Heart left ventricle (tissue), 13 donors: Measurements from ENCODE around the gene MKRN2.

ENCODE experiments used
- CTCF ChIP-seq, 12 donors: fragments of 200-600 bp; sonication (generic) in 4 of 12; IDR thresholded peaks; one replicate each; pipeline versions ENCODE4 v1.5.0 to v1.8.0; 2018 to 2022; ENCODE audit warnings: antibody characterized with exemption in 12 of 12, mild to moderate bottlenecking in 5 of 12
- POLR2A ChIP-seq, 2 donors: fragments of 450-650 bp; IDR thresholded peaks; one replicate each; pipeline ENCODE4 v1.6.1; 2017; ENCODE audit warnings: antibody characterized with exemption in 2 of 2, mild to moderate bottlenecking in 2 of 2, moderate library complexity in 2 of 2
- donor health status: ischemic (EF 13 %, LVEDD 7.1; RV severe dilation, severe dysfunction).
- donor health status: DM: no; HTN: yes; CAD: no.
- donor health status: DM: no; HTN: no; CAD: no.
- donor health status: ischemic (EF 25% LVEDD 6.9; RV normal size, moderate dysfunction).
- donor health status: ischemic (EF 25% LVEDD 5.7; RV mildly dilated, moderate dysfunction).
- donor health status: ischemic (EF 35%, LVEDD 5.7; RV mildly dilated, moderate dysfunction).
- donor health status: nonischemic (EF 11% LVEDD 7.7; RV severe dilation, severe dysfunction).
- donor health status: DM: yes; HTN: yes; CAD: no.
- donor health status: PGD.
- donor health status: ischemic (EF 29% LVEDD 5.4; RV normal size, mild dysfunction).
- donor health status: nonischemic (EF 23%, LVEDD 6.1; RV moderate dilation, normal function).

DNA sequence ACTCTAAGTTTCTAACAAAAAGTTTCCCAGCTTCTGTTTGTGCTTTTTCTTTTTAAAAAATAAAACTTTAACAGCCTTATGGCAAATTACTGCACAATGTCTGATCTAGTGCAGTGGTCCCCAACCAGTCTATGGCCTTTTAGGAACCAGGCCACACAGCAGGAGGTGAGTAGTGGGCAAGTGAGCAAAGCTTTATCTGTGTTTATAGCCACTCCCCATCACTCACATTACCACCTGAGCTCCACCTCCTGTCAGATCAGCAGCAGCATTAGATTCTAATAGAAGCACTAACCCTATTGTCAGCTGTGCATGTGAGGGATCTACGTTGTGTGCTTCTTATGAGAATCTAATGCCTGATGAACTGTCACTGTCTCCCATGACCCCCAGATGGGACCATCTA, 5.6 kb downstream of the MKRN2 start:
- TF ChIP-seq CTCF (IDR thresholded peaks at IDR 0.05) (no peak), POLR2A (IDR thresholded peaks at IDR 0.05) (no peak)
